Testis (tissue), 3 donors: Measurements from ENCODE around the gene FLYWCH1. TPM values are rescaled to one million over a fixed set of nuclear protein-coding genes. Genes with fewer than 3 reads are reported as not detected.
"Not testable (repeated sequence)": the region's sequence is repeated elsewhere in the genome, so short reads cannot be mapped to it uniquely, and the experiment has no call there.

Experiments used
- DNase-seq: peaks from one replicate; pipeline ENCODE4 v3.0.0-alpha.2; 2019
- H3K27ac ChIP-seq, 2 donors: fragments of 200-600 bp; sonication (generic); one replicate each; pipeline ENCODE4 v1.5.1; 2019
- H3K27me3 ChIP-seq: fragments of 200-600 bp; sonication (generic); one replicate; pipeline ENCODE4 v1.5.1; 2019
- H3K36me3 ChIP-seq: fragments of 200-600 bp; sonication (generic); one replicate; pipeline ENCODE4 v1.5.1; 2017; ENCODE audit warnings: low read depth; ENCODE audit errors: missing control alignments
- H3K4me1 ChIP-seq: fragments of 200-600 bp; sonication (generic); one replicate; pipeline ENCODE4 v1.5.1; 2019
- H3K4me3 ChIP-seq, 2 donors: fragments of 200-600 bp; sonication (generic); one replicate each; pipeline ENCODE4 v1.5.1; 2017 to 2019
- H3K9me3 ChIP-seq: fragments of 200-600 bp; sonication (generic); one replicate; pipeline ENCODE4 v1.5.1; 2017
- CTCF ChIP-seq, 3 experiments: fragments of 450-650 bp in 2 of 3; fragments of 200-600 bp in 1 of 3; sonication (generic) in 1 of 3; IDR thresholded peaks; one replicate each; pipeline ENCODE4 v1.5.1; 2016 to 2019; ENCODE audit warnings: antibody characterized with exemption in 3 of 3, mild to moderate bottlenecking in 2 of 3, moderate library complexity in 1 of 3
- POLR2A ChIP-seq: fragments of 450-650 bp; IDR thresholded peaks from one replicate; pipeline ENCODE4 v1.6.1; 2017; ENCODE audit warnings: antibody characterized with exemption, mild to moderate bottlenecking, moderate library complexity
- WGBS, 2 donors: methylation state at CpG; one replicate each; pipeline ENCODE4 v1.1.5; 2018; 5-methylcytosine and 5-hydroxymethylcytosine counted together
- intact Hi-C: fragments of 100-400 bp; cut with DNase I; formaldehyde crosslinking; loops from one replicate; pipeline ENCODE4 v1.15.1; 2023; ENCODE audit warnings: low total_unique reads
- polyA plus RNA-seq: library from polyadenylated mRNA; stranded (reverse); fragments of 350-450 nt; fragmentation: Illumina TruSeq; extraction: RNeasy Lipid Tissue Mini Kit (QIAGEN cat#74804); gene quantifications from one replicate; pipeline ENCODE4 v1.2.3, GENCODE V29; 2014; ENCODE audit warnings: low read depth, low replicate concordance; ENCODE audit not compliant: insufficient read depth
- total RNA-seq, 2 donors: library from RNA; depleted of rRNA; stranded (reverse); fragments of >200 nt; gene quantifications; one replicate each; pipeline ENCODE4 v1.2.3, GENCODE V29; 2016

FLYWCH1 gene
- total and polyA plus RNA-seq, 3 donors from 2014 or later, result 12.5 to 31.0 (median 26.7) TPM

- intact Hi-C loops, result no loop called here
- H3K36me3 ChIP-seq, result no peaks in the 10 kb centered on the region
These were observed 13.4 kb downstream of the FLYWCH1 start for GRCh38 chr16:2924901-2925755.

GRCh38 chr16:2925951-2926649 is 14.4 kb downstream of the FLYWCH1 start:
- peaks cover 9% of the 10 kb centered on the region for H3K4me1 ChIP-seq
- no peak overlapping the region for H3K4me3 ChIP-seq
- no peaks in the 10 kb centered on the region for H3K9me3 ChIP-seq
- no peak for DNase-seq
- H3K27me3 ChIP-seq, result no peaks in the 10 kb centered on the region
- no peak for TF ChIP-seq POLR2A
- TF ChIP-seq CTCF (IDR thresholded peaks at IDR 0.05), result no peak
- intact Hi-C loops, result no loop called here
- 48 to 56% methylated on average over 9 of the region's 9 CpGs for WGBS, 2 donors
- no peak overlapping the region for H3K27ac ChIP-seq
- no peaks in the 10 kb centered on the region for H3K36me3 ChIP-seq

More at GRCh38 chr16:2924901-2925755, 13.4 kb downstream of the FLYWCH1 start:
- WGBS, 2 donors, result 58 to 63% methylated on average over 19 to 38 of the region's 42 CpGs
- no peak for TF ChIP-seq CTCF (IDR thresholded peaks at IDR 0.05)
- no peak for TF ChIP-seq POLR2A
- Histone ChIP-seq H3K4me3 (peak overlapping the region in 1 of 2 donors; percentile 10), H3K27me3 (no peaks in the 10 kb centered on the region), H3K27ac (no peak overlapping the region), H3K4me1 (peaks cover 9% of the 10 kb centered on the region), H3K9me3 (no peaks in the 10 kb centered on the region)
- DNase-seq, result no peak

GRCh38 chr16:2926650-2926999 is 14.9 kb downstream of the FLYWCH1 start:
- no peaks in the 10 kb centered on the region for H3K36me3 ChIP-seq
- TF ChIP-seq CTCF (IDR thresholded peaks at IDR 0.05) (no peak), POLR2A (no peak)
- peaks cover 9% of the 10 kb centered on the region for H3K4me1 ChIP-seq
- intact Hi-C loops, result no loop called here
- DNase-seq, result no peak
- no peak overlapping the region for H3K27ac ChIP-seq
- H3K9me3 ChIP-seq, result no peaks in the 10 kb centered on the region
- no peaks in the 10 kb centered on the region for H3K27me3 ChIP-seq
- 51 to 67% methylated on average over 5 of the region's 5 CpGs for WGBS, 2 donors
- no peak overlapping the region for H3K4me3 ChIP-seq

- intact Hi-C loops, result no loop called here
- no peaks in the 10 kb centered on the region for H3K9me3 ChIP-seq
- no peaks in the 10 kb centered on the region for H3K36me3 ChIP-seq
- peak; percentile 94 for DNase-seq
- TF ChIP-seq CTCF (IDR thresholded peaks at IDR 0.05) (peak; percentile 94 to 99 (median 96)), POLR2A (no peak)
- no peak overlapping the region for H3K4me3 ChIP-seq
- no peak overlapping the region for H3K27ac ChIP-seq
- H3K27me3 ChIP-seq, result no peaks in the 10 kb centered on the region
- H3K4me1 ChIP-seq, result peaks cover 9% of the 10 kb centered on the region
- 6 to 8% methylated on average over 19 of the region's 19 CpGs for WGBS, 2 donors
These were observed 15.4 kb downstream of the FLYWCH1 start for GRCh38 chr16:2927010-2927646.

GRCh38 chr16:2928151-2928550 is 16.4 kb downstream of the FLYWCH1 start:
- H3K27ac ChIP-seq, H3K36me3 ChIP-seq, H3K9me3 ChIP-seq, intact Hi-C loops, DNase-seq, H3K27me3 ChIP-seq, H3K4me1 ChIP-seq, H3K4me3 ChIP-seq: not testable (repeated sequence)
- WGBS, 2 donors, result 77 to 83% methylated on average over 4 of the region's 4 CpGs
